H9 (cell line): ENCODE measurements around the gene SERPINB2. TPM values are rescaled to one million over a fixed set of nuclear protein-coding genes. Genes with fewer than 3 reads are reported as not detected.

Experiments
- DNase-seq: peaks from one replicate; pipeline ENCODE4 v3.0.0-alpha.2; 2017
- H2AFZ ChIP-seq: one replicate; pipeline ENCODE4 v1.6.1; 2013; ENCODE audit warnings: mild to moderate bottlenecking, low read length, control low read depth, moderate library complexity
- H2AK5ac ChIP-seq: 2 replicates; pipeline ENCODE4 v1.6.1; 2013; ENCODE audit warnings: low read length, control low read depth, mixed read lengths; ENCODE audit not compliant: insufficient read length
- H2BK120ac ChIP-seq: one replicate; pipeline ENCODE4 v1.6.1; 2013; ENCODE audit warnings: low read depth, mild to moderate bottlenecking, low read length, control low read depth, inconsistent platforms; ENCODE audit not compliant: poor library complexity, severe bottlenecking
- H2BK12ac ChIP-seq: 2 replicates; pipeline ENCODE4 v1.6.1; 2013; ENCODE audit warnings: low read length, control low read depth, mixed read lengths, low read depth; ENCODE audit not compliant: insufficient read length
- H2BK15ac ChIP-seq: 2 replicates; pipeline ENCODE4 v1.6.1; 2013; ENCODE audit warnings: low read depth, low read length, control low read depth
- H2BK20ac ChIP-seq: one replicate; pipeline ENCODE4 v1.6.1; 2013; ENCODE audit warnings: low read depth, mild to moderate bottlenecking, low read length, control low read depth, inconsistent platforms; ENCODE audit not compliant: poor library complexity, severe bottlenecking
- H2BK5ac ChIP-seq: 2 replicates; pipeline ENCODE4 v1.6.1; 2013; ENCODE audit warnings: low read length, control low read depth, mixed read lengths; ENCODE audit not compliant: insufficient read length
- H3K14ac ChIP-seq: 2 replicates; pipeline ENCODE4 v1.6.1; 2013; ENCODE audit warnings: low read length, control low read depth; ENCODE audit not compliant: insufficient read depth
- H3K18ac ChIP-seq: 2 replicates; pipeline ENCODE4 v1.6.1; 2013; ENCODE audit warnings: low read depth, mild to moderate bottlenecking, mixed read lengths, low read length, control low read depth; ENCODE audit not compliant: insufficient read length
- H3K23ac ChIP-seq: 2 replicates; pipeline ENCODE4 v1.6.1; 2013; ENCODE audit warnings: low read length, control low read depth, mixed read lengths, low read depth; ENCODE audit not compliant: insufficient read length
- H3K23me2 ChIP-seq: 2 replicates; pipeline ENCODE4 v1.6.1; 2013; ENCODE audit warnings: low read depth, mild to moderate bottlenecking, mixed read lengths, low read length, control low read depth; ENCODE audit not compliant: insufficient read length, poor library complexity, severe bottlenecking
- H3K27ac ChIP-seq: 2 replicates; pipeline ENCODE4 v1.5.1; 2013; ENCODE audit warnings: low read length, control low read depth, mixed read lengths, low read depth; ENCODE audit not compliant: insufficient read length
- H3K27me3 ChIP-seq: 2 replicates; pipeline ENCODE4 v1.6.1; 2013; ENCODE audit warnings: low read length, control low read depth, inconsistent platforms; ENCODE audit not compliant: insufficient read depth
- H3K4ac ChIP-seq: 2 replicates; pipeline ENCODE4 v1.6.1; 2013; ENCODE audit warnings: low read depth, mild to moderate bottlenecking, control low read depth, inconsistent platforms, low read length, moderate library complexity
- H3K4me1 ChIP-seq: 2 replicates; pipeline ENCODE4 v1.6.1; 2013; ENCODE audit warnings: low read length, control low read depth, inconsistent platforms; ENCODE audit not compliant: insufficient read depth
- H3K4me2 ChIP-seq: 2 replicates; pipeline ENCODE4 v1.6.1; 2013; ENCODE audit warnings: low read length, control low read depth, mixed read lengths; ENCODE audit not compliant: insufficient read length, insufficient read depth
- H3K56ac ChIP-seq: 2 replicates; pipeline ENCODE4 v1.6.1; 2013; ENCODE audit warnings: low read depth, mild to moderate bottlenecking, mixed read lengths, low read length, control low read depth; ENCODE audit not compliant: insufficient read length
- H3K79me1 ChIP-seq: 2 replicates; pipeline ENCODE4 v1.6.1; 2013; ENCODE audit warnings: low read depth, mild to moderate bottlenecking, moderate library complexity, low read length, control low read depth, inconsistent platforms; ENCODE audit not compliant: insufficient read depth, poor library complexity, severe bottlenecking
- H3K79me2 ChIP-seq: 2 replicates; pipeline ENCODE4 v1.6.1; 2013; ENCODE audit warnings: low read length, control low read depth, inconsistent platforms; ENCODE audit not compliant: insufficient read depth
- H3K9ac ChIP-seq: 2 replicates; pipeline ENCODE4 v1.6.1; 2013; ENCODE audit warnings: low read length, control low read depth, mixed read lengths; ENCODE audit not compliant: insufficient read length; ENCODE audit errors: extremely low read depth
- H3K9me3 ChIP-seq: one replicate; pipeline ENCODE4 v1.6.1; 2013; ENCODE audit warnings: low read depth, low read length, inconsistent platforms; ENCODE audit not compliant: control insufficient read depth
- H3T11ph ChIP-seq: one replicate; pipeline ENCODE4 v1.6.1; 2013; ENCODE audit warnings: mild to moderate bottlenecking, low read length, control low read depth, inconsistent platforms
- H4K20me1 ChIP-seq: one replicate; pipeline ENCODE4 v1.6.1; 2013; ENCODE audit not compliant: control insufficient read depth, insufficient read length, insufficient read depth
- H4K5ac ChIP-seq: 2 replicates; pipeline ENCODE4 v1.6.1; 2013; ENCODE audit warnings: low read depth, mild to moderate bottlenecking, mixed read lengths, low read length, control low read depth; ENCODE audit not compliant: insufficient read length
- H4K8ac ChIP-seq: replicated peaks from 2 replicates; pipeline ENCODE4 v1.6.1; 2013; ENCODE audit warnings: low read length, control low read depth, mixed read lengths, low read depth; ENCODE audit not compliant: insufficient read length
- H4K91ac ChIP-seq: 2 replicates; pipeline ENCODE4 v1.6.1; 2013; ENCODE audit warnings: low read depth, mild to moderate bottlenecking, moderate library complexity, mixed read lengths, low read length, control low read depth; ENCODE audit not compliant: insufficient read length
- H3K27ac Mint-ChIP-seq, 3 experiments: 2 replicates in 2 of 3; 3 replicates in 1 of 3; pipeline ENCODE4 v1.8.0; 2020 to 2021; ENCODE audit warnings: mixed read lengths in 3 of 3, mild to moderate bottlenecking in 1 of 3, moderate library complexity in 1 of 3
- H3K27me3 Mint-ChIP-seq: 2 replicates; pipeline ENCODE4 v1.8.0; 2021; ENCODE audit warnings: low read depth, mild to moderate bottlenecking, moderate library complexity, mixed read lengths
- H3K36me3 Mint-ChIP-seq, 3 experiments: 2 replicates in 2 of 3; 3 replicates in 1 of 3; pipeline ENCODE4 v1.8.0; 2020 to 2021; ENCODE audit warnings: low read depth in 3 of 3, mixed read lengths in 3 of 3; ENCODE audit not compliant: insufficient read depth in 1 of 3
- H3K4me1 Mint-ChIP-seq, 2 experiments: 2 replicates each; pipeline ENCODE4 v1.8.0; 2020; ENCODE audit warnings: mixed read lengths in 2 of 2
- H3K4me3 Mint-ChIP-seq, 2 experiments: 2 replicates in 1 of 2; 3 replicates in 1 of 2; pipeline ENCODE4 v1.8.0; 2020 to 2021; ENCODE audit warnings: mild to moderate bottlenecking in 2 of 2, mixed read lengths in 2 of 2, moderate library complexity in 1 of 2
- H3K9me3 Mint-ChIP-seq, 2 experiments: 2 replicates in 1 of 2; 3 replicates in 1 of 2; pipeline ENCODE4 v1.8.0; 2020; ENCODE audit warnings: mild to moderate bottlenecking in 2 of 2, mixed read lengths in 2 of 2, moderate library complexity in 1 of 2
- WGBS: extraction: QIAGEN DNeasy Blood & Tissue Kit; methylation state at CpG from one replicate; pipeline ENCODE4 v1.1.7; 2013; ENCODE audit warnings: missing lambda C conversion rate, low lambda C conversion rate, mixed read lengths; ENCODE audit not compliant: insufficient read length; ENCODE audit errors: extremely low coverage; 5-methylcytosine and 5-hydroxymethylcytosine counted together
- total RNA-seq: library from RNA; stranded (reverse); gene quantifications from 2 replicates; pipeline ENCODE4 v1.2.1, GENCODE V29; 2021
- TF ChIP-seq, protein P1 (sequence below): fragments of 200-600 bp; sonication (generic); conservative IDR thresholded peaks from 3 replicates; pipeline ENCODE4 v1.8.0; 2021; ENCODE audit warnings: antibody characterized with exemption, mild to moderate bottlenecking

SERPINB2 gene
- total RNA-seq, 1 experiment from 2014 or later = not detected

DNA sequence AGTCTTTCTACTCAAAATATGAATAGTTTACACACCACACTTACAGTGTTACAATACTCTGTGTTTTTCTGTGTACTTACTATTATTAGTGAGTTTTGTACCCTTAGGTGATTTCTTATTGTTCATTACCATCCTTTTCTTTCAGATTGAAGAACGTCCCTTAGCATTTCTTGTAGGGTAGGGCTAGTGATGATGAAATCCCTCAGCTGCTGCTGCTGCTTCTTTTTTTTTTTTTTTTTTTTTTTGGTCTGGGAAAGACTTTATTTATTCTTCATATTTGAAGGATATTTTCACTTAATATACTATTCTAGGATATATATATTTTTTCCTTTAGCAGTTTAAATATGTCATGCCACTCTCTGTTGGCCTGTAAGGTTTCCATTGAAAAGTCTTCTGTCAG is 29.0 kb upstream of the SERPINB2 start:
- no peaks in the 10 kb centered on the region for H3K36me3 Mint-ChIP-seq
- no peaks in the 10 kb centered on the region for H4K20me1 ChIP-seq
- H2BK5ac ChIP-seq = no peak overlapping the region
- no peak overlapping the region for H3K14ac ChIP-seq
- H2BK12ac ChIP-seq = no peak overlapping the region
- H3K27ac ChIP-seq = no peak overlapping the region
- H3K9ac ChIP-seq = no peak overlapping the region
- no peaks in the 10 kb centered on the region for H3K27me3 Mint-ChIP-seq
- H3K4me1 Mint-ChIP-seq = no peaks in the 10 kb centered on the region
- no peak overlapping the region for H3K4me3 Mint-ChIP-seq
- H3K27ac Mint-ChIP-seq = no peak overlapping the region
- no peak overlapping the region for H2BK120ac ChIP-seq
- H2BK15ac ChIP-seq = no peak overlapping the region
- no peaks in the 10 kb centered on the region for H3K9me3 ChIP-seq
- no peak overlapping the region for H3K23ac ChIP-seq
- H4K91ac ChIP-seq = no peak overlapping the region
- no peak overlapping the region for H3T11ph ChIP-seq
- H3K18ac ChIP-seq = no peak overlapping the region
- H3K4ac ChIP-seq = no peak overlapping the region
- no peak overlapping the region for H3K4me2 ChIP-seq
- H3K56ac ChIP-seq = no peak overlapping the region
- TF ChIP-seq, protein P1, sequence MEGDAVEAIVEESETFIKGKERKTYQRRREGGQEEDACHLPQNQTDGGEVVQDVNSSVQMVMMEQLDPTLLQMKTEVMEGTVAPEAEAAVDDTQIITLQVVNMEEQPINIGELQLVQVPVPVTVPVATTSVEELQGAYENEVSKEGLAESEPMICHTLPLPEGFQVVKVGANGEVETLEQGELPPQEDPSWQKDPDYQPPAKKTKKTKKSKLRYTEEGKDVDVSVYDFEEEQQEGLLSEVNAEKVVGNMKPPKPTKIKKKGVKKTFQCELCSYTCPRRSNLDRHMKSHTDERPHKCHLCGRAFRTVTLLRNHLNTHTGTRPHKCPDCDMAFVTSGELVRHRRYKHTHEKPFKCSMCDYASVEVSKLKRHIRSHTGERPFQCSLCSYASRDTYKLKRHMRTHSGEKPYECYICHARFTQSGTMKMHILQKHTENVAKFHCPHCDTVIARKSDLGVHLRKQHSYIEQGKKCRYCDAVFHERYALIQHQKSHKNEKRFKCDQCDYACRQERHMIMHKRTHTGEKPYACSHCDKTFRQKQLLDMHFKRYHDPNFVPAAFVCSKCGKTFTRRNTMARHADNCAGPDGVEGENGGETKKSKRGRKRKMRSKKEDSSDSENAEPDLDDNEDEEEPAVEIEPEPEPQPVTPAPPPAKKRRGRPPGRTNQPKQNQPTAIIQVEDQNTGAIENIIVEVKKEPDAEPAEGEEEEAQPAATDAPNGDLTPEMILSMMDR = no peak
- no peak for DNase-seq
- H3K79me1 ChIP-seq = no peaks in the 10 kb centered on the region
- peaks cover 0 to 4% of the 10 kb centered on the region in 2 experiments; a peak in 3 of 5 replicates for H3K9me3 Mint-ChIP-seq
- H2AFZ ChIP-seq = no peak overlapping the region
- H4K8ac ChIP-seq = no peak overlapping the region
- H3K79me2 ChIP-seq = no peaks in the 10 kb centered on the region
- no peaks in the 10 kb centered on the region for H3K23me2 ChIP-seq
- H4K5ac ChIP-seq = no peak overlapping the region
- no peak overlapping the region for H2AK5ac ChIP-seq
- no peaks in the 10 kb centered on the region for H3K27me3 ChIP-seq
- no peak overlapping the region for H2BK20ac ChIP-seq
- no peaks in the 10 kb centered on the region for H3K4me1 ChIP-seq
- no CpG with 5 or more reads among the region's 1 CpG for WGBS
